PFSK-1 (cell line): ENCODE data around the gene ENTPD3.

Source experiments
- FOXP2 ChIP-seq: optimal IDR thresholded peaks from 2 replicates; pipeline ENCODE3; 2011; ENCODE audit warnings: borderline replicate concordance, control low read depth, inconsistent platforms; ENCODE audit not compliant: insufficient read depth; ENCODE audit errors: extremely low read length, extremely low read depth
- POLR2AphosphoS5 ChIP-seq: IDR thresholded peaks from 2 replicates; pipeline ENCODE4 v1.6.1; 2012; ENCODE audit warnings: low read depth, mild to moderate bottlenecking, control low read depth, low read length, moderate library complexity
- REST ChIP-seq, 2 experiments: IDR thresholded peaks; 2 replicates each; pipeline versions ENCODE4 v1.6.1 to v1.8.0; 2011 to 2012; ENCODE audit warnings: low read depth in 2 of 2, low read length in 2 of 2, control low read depth in 1 of 2, inconsistent platforms in 1 of 2, mild to moderate bottlenecking in 1 of 2, moderate library complexity in 1 of 2; ENCODE audit not compliant: insufficient read depth in 1 of 2
- SIN3A ChIP-seq: IDR thresholded peaks from 2 replicates; pipeline ENCODE4 v1.6.1; 2012; ENCODE audit warnings: mild to moderate bottlenecking, low read length, moderate library complexity, borderline replicate concordance; ENCODE audit not compliant: insufficient read depth
- TAF1 ChIP-seq: IDR thresholded peaks from 2 replicates; pipeline ENCODE4 v1.6.1; 2012; ENCODE audit warnings: low read length, control low read depth, borderline replicate concordance; ENCODE audit not compliant: insufficient read depth

Gene ENTPD3

GRCh38 chr3:40382617-40382979 lies 4.4 kb upstream of the ENTPD3 start:
- no peak for TF ChIP-seq POLR2AphosphoS5
- TF ChIP-seq TAF1 = no peak

GRCh38 chr3:40386213-40386612 lies 771 bp upstream of the ENTPD3 start:
- no peak for TF ChIP-seq POLR2AphosphoS5
- no peak for TF ChIP-seq FOXP2
- TF ChIP-seq SIN3A = no peak
- TF ChIP-seq TAF1 = no peak
- TF ChIP-seq REST (IDR thresholded peaks at IDR 0.05; ENCODE audit: insufficient read depth in 1 of 2, low read depth in 2 of 2, low read length in 2 of 2) = no peak

- TF ChIP-seq POLR2AphosphoS5 = no peak
- TF ChIP-seq FOXP2 = no peak
- TF ChIP-seq TAF1 = no peak
- no peak for TF ChIP-seq REST (IDR thresholded peaks at IDR 0.05; ENCODE audit: insufficient read depth in 1 of 2, low read depth in 2 of 2, low read length in 2 of 2)
- no peak for TF ChIP-seq SIN3A
These were observed 891 bp downstream of the ENTPD3 start for GRCh38 chr3:40387895-40388254.

- TF ChIP-seq SIN3A = no peak
- no peak for TF ChIP-seq POLR2AphosphoS5
- no peak for TF ChIP-seq REST (IDR thresholded peaks at IDR 0.05; ENCODE audit: insufficient read depth in 1 of 2, low read depth in 2 of 2, low read length in 2 of 2)
- no peak for TF ChIP-seq TAF1
- no peak for TF ChIP-seq FOXP2
These were observed 9.4 kb downstream of the ENTPD3 start for GRCh38 chr3:40396406-40396805.

GRCh38 chr3:40397129-40397528 lies 10.1 kb downstream of the ENTPD3 start:
- no peak for TF ChIP-seq SIN3A
- no peak for TF ChIP-seq FOXP2
- no peak for TF ChIP-seq REST (IDR thresholded peaks at IDR 0.05; ENCODE audit: insufficient read depth in 1 of 2, low read depth in 2 of 2, low read length in 2 of 2)
- TF ChIP-seq TAF1 = no peak
- TF ChIP-seq POLR2AphosphoS5 = no peak
